ENCODE measurements around the gene ZNF536.

DNA sequence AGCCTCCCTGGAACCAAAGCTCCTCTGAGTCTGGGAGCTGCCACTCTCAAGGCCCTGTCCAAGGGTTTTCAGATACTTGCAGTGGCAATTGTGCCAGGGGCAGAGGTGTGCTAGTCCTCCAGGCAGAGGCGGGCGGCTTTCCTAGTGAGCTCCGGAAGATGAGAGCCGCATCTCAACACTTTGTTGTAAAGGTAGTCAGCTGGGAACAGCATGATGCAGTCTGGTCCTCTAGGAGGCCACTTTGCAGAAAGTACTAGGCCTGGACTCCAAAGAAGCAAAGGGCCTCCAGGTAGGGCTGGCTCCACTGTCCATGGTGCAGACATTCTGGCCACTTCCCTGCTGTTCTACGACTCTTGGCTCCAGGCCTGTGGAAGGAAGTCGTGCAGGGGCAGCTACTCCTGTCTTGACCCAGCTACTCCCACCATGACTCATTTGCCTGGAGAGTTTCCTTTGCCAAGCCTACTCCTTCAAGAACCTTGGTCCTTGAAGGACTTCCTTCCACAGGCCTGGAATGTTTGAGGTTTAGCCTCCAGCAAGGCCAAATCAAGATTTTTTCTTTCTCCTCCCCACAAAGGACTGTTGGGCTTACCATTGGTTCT lies 9.9 kb upstream of the ZNF536 start:
- TF ChIP-seq, protein P1, sequence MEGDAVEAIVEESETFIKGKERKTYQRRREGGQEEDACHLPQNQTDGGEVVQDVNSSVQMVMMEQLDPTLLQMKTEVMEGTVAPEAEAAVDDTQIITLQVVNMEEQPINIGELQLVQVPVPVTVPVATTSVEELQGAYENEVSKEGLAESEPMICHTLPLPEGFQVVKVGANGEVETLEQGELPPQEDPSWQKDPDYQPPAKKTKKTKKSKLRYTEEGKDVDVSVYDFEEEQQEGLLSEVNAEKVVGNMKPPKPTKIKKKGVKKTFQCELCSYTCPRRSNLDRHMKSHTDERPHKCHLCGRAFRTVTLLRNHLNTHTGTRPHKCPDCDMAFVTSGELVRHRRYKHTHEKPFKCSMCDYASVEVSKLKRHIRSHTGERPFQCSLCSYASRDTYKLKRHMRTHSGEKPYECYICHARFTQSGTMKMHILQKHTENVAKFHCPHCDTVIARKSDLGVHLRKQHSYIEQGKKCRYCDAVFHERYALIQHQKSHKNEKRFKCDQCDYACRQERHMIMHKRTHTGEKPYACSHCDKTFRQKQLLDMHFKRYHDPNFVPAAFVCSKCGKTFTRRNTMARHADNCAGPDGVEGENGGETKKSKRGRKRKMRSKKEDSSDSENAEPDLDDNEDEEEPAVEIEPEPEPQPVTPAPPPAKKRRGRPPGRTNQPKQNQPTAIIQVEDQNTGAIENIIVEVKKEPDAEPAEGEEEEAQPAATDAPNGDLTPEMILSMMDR (IDR thresholded peaks at IDR 0.05) = no peak
- TF ChIP-seq POLR2A (IDR thresholded peaks at IDR 0.05) = no peak
- TF ChIP-seq EP300 (IDR thresholded peaks at IDR 0.05) = no peak

All from sigmoid colon (tissue), 4 donors.